BLaER1 (cell line): ENCODE measurements around the gene GLYR1.

ENCODE experiments used
- H3K27ac ChIP-seq: shearing (Covaris generic); formaldehyde crosslinking; 2 replicates; pipeline ENCODE4 v1.8.1; 2022
- H3K27me3 ChIP-seq: shearing (Covaris generic); formaldehyde crosslinking; 2 replicates; pipeline ENCODE4 v1.8.1; 2022
- H3K36me3 ChIP-seq: shearing (Covaris generic); formaldehyde crosslinking; 2 replicates; pipeline ENCODE4 v1.8.1; 2022
- H3K4me1 ChIP-seq: shearing (Covaris generic); formaldehyde crosslinking; 2 replicates; pipeline ENCODE4 v1.8.1; 2022
- H3K4me2 ChIP-seq: shearing (Covaris generic); formaldehyde crosslinking; 2 replicates; pipeline ENCODE4 v1.8.1; 2022
- H3K4me3 ChIP-seq: shearing (Covaris generic); formaldehyde crosslinking; 2 replicates; pipeline ENCODE4 v1.8.1; 2022
- H3K9ac ChIP-seq: shearing (Covaris generic); formaldehyde crosslinking; 2 replicates; pipeline ENCODE4 v1.8.1; 2022
- H3K9me3 ChIP-seq: shearing (Covaris generic); formaldehyde crosslinking; 2 replicates; pipeline ENCODE4 v1.8.1; 2022
- H4K20me1 ChIP-seq: shearing (Covaris generic); formaldehyde crosslinking; 2 replicates; pipeline ENCODE4 v1.8.1; 2022
- Cebpa-rat ChIP-seq: shearing (Covaris generic); IDR thresholded peaks from 2 replicates; pipeline ENCODE4 v1.8.1; 2022

Gene GLYR1

GRCh38 chr16:4890686-4891085, 43.6 kb upstream of the GLYR1 start:
- H3K4me3 ChIP-seq = no peak overlapping the region
- H4K20me1 ChIP-seq = peaks cover under 1% of the 10 kb centered on the region
- H3K27ac ChIP-seq = no peak overlapping the region
- H3K4me2 ChIP-seq = no peak overlapping the region
- H3K9me3 ChIP-seq = no peaks in the 10 kb centered on the region
- no peak for TF ChIP-seq Cebpa-rat
- H3K4me1 ChIP-seq = 0 out of 2 replicates have a peak, but pooled peaks cover 4% of the 10 kb centered on the region
- no peak overlapping the region for H3K9ac ChIP-seq
- H3K36me3 ChIP-seq = peaks cover 37% of the 10 kb centered on the region
- no peaks in the 10 kb centered on the region for H3K27me3 ChIP-seq

- H3K27ac ChIP-seq = no peak overlapping the region
- H3K4me3 ChIP-seq = no peak overlapping the region
- H3K4me1 ChIP-seq = 0 out of 2 replicates have a peak, but pooled peaks cover 4% of the 10 kb centered on the region
- no peaks in the 10 kb centered on the region for H3K9me3 ChIP-seq
- H3K9ac ChIP-seq = no peak overlapping the region
- TF ChIP-seq Cebpa-rat = no peak
- peaks cover 7% of the 10 kb centered on the region for H4K20me1 ChIP-seq
- no peak overlapping the region for H3K4me2 ChIP-seq
- peaks cover 43% of the 10 kb centered on the region for H3K36me3 ChIP-seq
- no peaks in the 10 kb centered on the region for H3K27me3 ChIP-seq
These were observed 42.9 kb upstream of the GLYR1 start for GRCh38 chr16:4890026-4890425.

GRCh38 chr16:4888428-4889135, 41.5 kb upstream of the GLYR1 start:
- Histone ChIP-seq H3K9ac (no peak overlapping the region), H3K36me3 (peaks cover 58% of the 10 kb centered on the region), H3K9me3 (no peaks in the 10 kb centered on the region), H3K4me2 (no peak overlapping the region), H3K4me1 (0 out of 2 replicates have a peak, but pooled peaks cover 4% of the 10 kb centered on the region), H4K20me1 (peaks cover 21% of the 10 kb centered on the region), H3K27ac (no peak overlapping the region), H3K4me3 (no peak overlapping the region), H3K27me3 (no peaks in the 10 kb centered on the region)
- TF ChIP-seq Cebpa-rat = no peak

- H3K27ac ChIP-seq = no peak overlapping the region
- no peak overlapping the region for H3K9ac ChIP-seq
- H3K4me3 ChIP-seq = no peak overlapping the region
- peaks cover 42% of the 10 kb centered on the region for H4K20me1 ChIP-seq
- no peak for TF ChIP-seq Cebpa-rat
- 0 out of 2 replicates have a peak, but pooled peaks cover 4% of the 10 kb centered on the region for H3K4me1 ChIP-seq
- H3K4me2 ChIP-seq = no peak overlapping the region
- H3K27me3 ChIP-seq = no peaks in the 10 kb centered on the region
- no peaks in the 10 kb centered on the region for H3K9me3 ChIP-seq
- H3K36me3 ChIP-seq = peaks cover 82% of the 10 kb centered on the region
These were observed 39.1 kb upstream of the GLYR1 start for GRCh38 chr16:4886151-4886550.

GRCh38 chr16:4884972-4885874, 38.1 kb upstream of the GLYR1 start:
- no peak overlapping the region for H3K4me2 ChIP-seq
- no peaks in the 10 kb centered on the region for H3K9me3 ChIP-seq
- 0 out of 2 replicates have a peak, but pooled peaks cover 4% of the 10 kb centered on the region for H3K4me1 ChIP-seq
- H3K27ac ChIP-seq = no peak overlapping the region
- TF ChIP-seq Cebpa-rat = no peak
- H3K4me3 ChIP-seq = no peak overlapping the region
- H4K20me1 ChIP-seq = peaks cover 52% of the 10 kb centered on the region
- no peaks in the 10 kb centered on the region for H3K27me3 ChIP-seq
- H3K9ac ChIP-seq = no peak overlapping the region
- peaks cover 86% of the 10 kb centered on the region for H3K36me3 ChIP-seq

- H3K27me3 ChIP-seq = no peaks in the 10 kb centered on the region
- no peak for TF ChIP-seq Cebpa-rat
- H4K20me1 ChIP-seq = peaks cover 55% of the 10 kb centered on the region
- H3K4me1 ChIP-seq = no peaks in the 10 kb centered on the region
- no peaks in the 10 kb centered on the region for H3K9me3 ChIP-seq
- H3K9ac ChIP-seq = no peak overlapping the region
- no peak overlapping the region for H3K4me2 ChIP-seq
- H3K27ac ChIP-seq = no peak overlapping the region
- H3K36me3 ChIP-seq = peaks cover 91% of the 10 kb centered on the region
- H3K4me3 ChIP-seq = no peak overlapping the region
These were observed 37.1 kb upstream of the GLYR1 start for GRCh38 chr16:4884209-4884608.

- H3K9me3 ChIP-seq = no peaks in the 10 kb centered on the region
- peaks cover 62% of the 10 kb centered on the region for H4K20me1 ChIP-seq
- H3K36me3 ChIP-seq = peaks cover 98% of the 10 kb centered on the region
- no peaks in the 10 kb centered on the region for H3K4me1 ChIP-seq
- H3K9ac ChIP-seq = no peak overlapping the region
- no peaks in the 10 kb centered on the region for H3K27me3 ChIP-seq
- H3K27ac ChIP-seq = no peak overlapping the region
- TF ChIP-seq Cebpa-rat = no peak
- no peak overlapping the region for H3K4me2 ChIP-seq
- H3K4me3 ChIP-seq = no peak overlapping the region
These were observed 36.4 kb upstream of the GLYR1 start for GRCh38 chr16:4883501-4883900.

GRCh38 chr16:4882633-4883285, 35.7 kb upstream of the GLYR1 start:
- H3K27me3 ChIP-seq = no peaks in the 10 kb centered on the region
- no peaks in the 10 kb centered on the region for H3K9me3 ChIP-seq
- H4K20me1 ChIP-seq = peaks cover 70% of the 10 kb centered on the region
- no peak overlapping the region for H3K27ac ChIP-seq
- H3K36me3 ChIP-seq = peaks cover 100% of the 10 kb centered on the region
- no peak overlapping the region for H3K4me3 ChIP-seq
- H3K4me2 ChIP-seq = no peak overlapping the region
- no peak overlapping the region for H3K9ac ChIP-seq
- no peak for TF ChIP-seq Cebpa-rat
- H3K4me1 ChIP-seq = no peaks in the 10 kb centered on the region

- Histone ChIP-seq H3K4me3 (no peak overlapping the region), H3K27me3 (no peaks in the 10 kb centered on the region), H3K4me1 (no peaks in the 10 kb centered on the region), H3K9ac (no peak overlapping the region), H3K4me2 (no peak overlapping the region), H3K27ac (no peak overlapping the region), H3K36me3 (peaks cover 100% of the 10 kb centered on the region), H3K9me3 (no peaks in the 10 kb centered on the region), H4K20me1 (peaks cover 76% of the 10 kb centered on the region)
- no peak for TF ChIP-seq Cebpa-rat
These were observed 35.0 kb upstream of the GLYR1 start for GRCh38 chr16:4882000-4882632.
